A549 (cell line): ENCODE measurements around the gene SF3A1. TPM values are rescaled to one million over a fixed set of nuclear protein-coding genes. Genes with fewer than 3 reads are reported as not detected.

Experiments used
- ATAC-seq, 2 experiments: fragments of 200-7000 bp in 1 of 2; fragments of >200 bp in 1 of 2; cut with Nextera tagmentation in 1 of 2; cut with Tn5 transposase in 1 of 2; 3 replicates each; pipeline versions ENCODE4 v1.8.0 to v1.9.1; 2018 to 2020; ENCODE audit warnings: mild to moderate bottlenecking in 1 of 2, moderate library complexity in 1 of 2
- CTCF ChIA-PET: fragments of 300-600 bp; sonication (Branson Sonifier 250); formaldehyde crosslinking; extraction: SDS; loops from one replicate; lab custom pipeline; 2021; ENCODE audit warnings: antibody characterized with exemption, inconsistent platforms; lab: Yijun Ruan, JAX
- POLR2A ChIA-PET: fragments of 350-600 bp; formaldehyde crosslinking; extraction: SDS; loops from one replicate; lab custom pipeline; 2021; ENCODE audit warnings: antibody characterized with exemption, inconsistent platforms; lab: Yijun Ruan, JAX
- DNase-seq, 2 experiments: peaks; one replicate each; pipeline versions ENCODE4 v3.0.0 to v3.0.0-alpha.2; 2011 to 2016; ENCODE audit warnings: low read depth in 1 of 2, low spot score in 1 of 2
- FAIRE-seq: peaks from 2 replicates; lab custom pipeline; 2011; peaks lifted over from hg19 to GRCh38; lab: Jason Lieb, UNC
- H3K27ac ChIP-seq, 2 experiments: fragments of >200 bp; sonication (Bioruptor Twin); formaldehyde crosslinking; 3 replicates each; pipeline ENCODE4 v1.5.1; 2016 to 2017
- H3K4me1 ChIP-seq: fragments of >200 bp; sonication (Bioruptor Twin); formaldehyde crosslinking; 3 replicates; pipeline ENCODE4 v1.6.1; 2016
- H3K4me2 ChIP-seq: fragments of >200 bp; sonication (Bioruptor Twin); formaldehyde crosslinking; 3 replicates; pipeline ENCODE4 v1.6.1; 2016
- H3K4me3 ChIP-seq: fragments of >200 bp; sonication (Bioruptor Twin); formaldehyde crosslinking; 3 replicates; pipeline ENCODE4 v1.5.1; 2016
- H3K9me3 ChIP-seq: fragments of >200 bp; sonication (Bioruptor Twin); formaldehyde crosslinking; 3 replicates; pipeline ENCODE4 v1.6.1; 2016
- BCL3 ChIP-seq: fragments of >200 bp; sonication (Bioruptor Twin); formaldehyde crosslinking; IDR thresholded peaks from 3 replicates; pipeline ENCODE4 v1.6.1; 2016
- CBX2 ChIP-seq: fragments of 200-600 bp; sonication (generic); IDR thresholded peaks from 2 replicates; pipeline ENCODE4 v1.6.1; 2016; ENCODE audit warnings: low read depth, mild to moderate bottlenecking, borderline replicate concordance
- CHD4 ChIP-seq: fragments of 200-600 bp; sonication (generic); IDR thresholded peaks from 2 replicates; pipeline ENCODE4 v1.6.1; 2016; ENCODE audit warnings: antibody characterized with exemption, mild to moderate bottlenecking, borderline replicate concordance
- ESRRA ChIP-seq: fragments of 150-350 bp; IDR thresholded peaks from 2 replicates; pipeline ENCODE4 v1.6.1; 2014; ENCODE audit warnings: mild to moderate bottlenecking, low read length, borderline replicate concordance
- FOSL2 ChIP-seq, 2 experiments: fragments of 450-650 bp in 1 of 2; fragments of >200 bp in 1 of 2; sonication (Bioruptor Twin) in 1 of 2; formaldehyde crosslinking; IDR thresholded peaks; 2 replicates each; pipeline versions ENCODE4 v1.5.0 to v1.6.1; 2016 to 2020; ENCODE audit warnings: mild to moderate bottlenecking in 1 of 2, moderate library complexity in 1 of 2
- HEYL ChIP-seq: fragments of 250-450 bp; sonication (Bioruptor Pico); IDR thresholded peaks from 2 replicates; pipeline ENCODE4 v1.8.0; 2021; ENCODE audit warnings: mild to moderate bottlenecking, moderate library complexity
- JUNB ChIP-seq: fragments of >200 bp; sonication (Bioruptor Twin); formaldehyde crosslinking; IDR thresholded peaks from 2 replicates; pipeline ENCODE4 v1.6.1; 2016
- KDM1A ChIP-seq: fragments of 200-600 bp; sonication (generic); IDR thresholded peaks from 2 replicates; pipeline ENCODE4 v1.6.1; 2016; ENCODE audit warnings: low read depth, mild to moderate bottlenecking
- MAZ ChIP-seq: fragments of 150-350 bp; IDR thresholded peaks from 2 replicates; pipeline ENCODE4 v1.6.1; 2014; ENCODE audit warnings: antibody characterized with exemption, low read depth, low read length, borderline replicate concordance
- MYC ChIP-seq: IDR thresholded peaks from 2 replicates; pipeline ENCODE4 v1.6.1; 2012; ENCODE audit warnings: mild to moderate bottlenecking, inconsistent platforms, low read length, improper control_type of control experiment, borderline replicate concordance
- PHF8 ChIP-seq: fragments of 200-600 bp; sonication (generic); IDR thresholded peaks from 2 replicates; pipeline ENCODE4 v1.6.1; 2016; ENCODE audit warnings: low read depth, mild to moderate bottlenecking, antibody characterized with exemption, moderate library complexity, borderline replicate concordance
- POLR2A ChIP-seq: IDR thresholded peaks from 2 replicates; pipeline ENCODE4 v1.6.1; 2012; ENCODE audit warnings: mild to moderate bottlenecking, low read length
- RNF2 ChIP-seq: fragments of 200-600 bp; sonication (generic); IDR thresholded peaks from 2 replicates; pipeline ENCODE4 v1.6.1; 2016; ENCODE audit warnings: low read depth, mild to moderate bottlenecking, antibody characterized with exemption, moderate library complexity, borderline replicate concordance
- SMC3 ChIP-seq: fragments of >200 bp; sonication (Bioruptor Twin); formaldehyde crosslinking; IDR thresholded peaks from 3 replicates; pipeline ENCODE4 v1.6.1; 2018; ENCODE audit warnings: inconsistent platforms
- USF2 ChIP-seq: fragments of 450-650 bp; IDR thresholded peaks from 2 replicates; pipeline ENCODE4 v1.6.1; 2014; ENCODE audit warnings: antibody characterized with exemption
- ZNF302 ChIP-seq: fragments of 250-450 bp; sonication (Bioruptor Pico); IDR thresholded peaks from 2 replicates; pipeline ENCODE4 v1.9.0; 2021; ENCODE audit warnings: inconsistent platforms, mild to moderate bottlenecking, moderate library complexity
- ZSCAN20 ChIP-seq: fragments of 250-450 bp; sonication (Bioruptor Pico); IDR thresholded peaks from 2 replicates; pipeline ENCODE4 v1.8.0; 2022; ENCODE audit warnings: mild to moderate bottlenecking, moderate library complexity
- WGBS: methylation state at CpG from one replicate; pipeline ENCODE4 v1.1.6; 2017; ENCODE audit errors: missing lambda C conversion rate; 5-methylcytosine and 5-hydroxymethylcytosine counted together
- polyA plus RNA-seq, 4 experiments: library from polyadenylated mRNA; depleted of rRNA in 3 of 4; stranded (reverse); fragments of >200 nt; fragmentation: RNase III in 1 of 4; extraction: RNeasy Plus Mini Kit Qiagen cat#74134 plus additional on column Dnase treatment in 1 of 4; gene quantifications; 2 replicates in 3 of 4; 3 replicates in 1 of 4; pipeline ENCODE4 v1.2.3, GENCODE V29; 2011 to 2017

The SF3A1 gene
- polyA plus RNA-seq, 2 of the 4 experiments (the other 2 are of a cell fraction): 47.0 to 57.9 TPM

- peaks cover 26% of the 10 kb centered on the region for H3K4me1 ChIP-seq
- H3K4me3 ChIP-seq: no peak overlapping the region
- peak overlapping the region in 1 of 2 experiments; percentile 92; a peak in 3 of 6 replicates for H3K27ac ChIP-seq
- no peak for TF ChIP-seq FOSL2 (IDR thresholded peaks at IDR 0.05)
- no peak for TF ChIP-seq FOSL2 (CRISPR knock-in tag; IDR thresholded peaks at IDR 0.05)
- no peak for TF ChIP-seq CHD4
- TF ChIP-seq RNF2: no peak
- no peak for TF ChIP-seq KDM1A
- no peak for TF ChIP-seq POLR2A
- TF ChIP-seq ZSCAN20 (CRISPR knock-in tag): no peak
- TF ChIP-seq, all 56 proteins: peak for 0
- DNase-seq (no peak), ATAC-seq (no peak), FAIRE-seq (no peak)
- 81% methylated on average over 9 of the region's 9 CpGs for WGBS
- CTCF ChIA-PET: interaction anchor here (5.5 kb wide), 1 partner anchor 20 kb away, joined by 34 read pairs; no protein-coding TSS in a partner anchor
- POLR2A ChIA-PET: no interaction called here
- Histone ChIP-seq H3K9me3 (no peaks in the 10 kb centered on the region), H3K4me2 (no peak overlapping the region)
These were observed 72.5 kb downstream of the SF3A1 start for GRCh38 chr22:30284172-30284571.

GRCh38 chr22:30283342-30283741 lies 73.4 kb downstream of the SF3A1 start:
- ChIA-PET CTCF (interaction anchor here (5.5 kb wide), 1 partner anchor 20 kb away, joined by 34 read pairs; no protein-coding TSS in a partner anchor), POLR2A (no interaction called here)
- FAIRE-seq: no peak
- no peak overlapping the region for H3K4me3 ChIP-seq
- TF ChIP-seq USF2 (no peak), ESRRA (no peak), JUNB (no peak), SMC3 (no peak), PHF8 (no peak)
- WGBS: 100% methylated on average over 1 of the region's 4 CpGs
- H3K9me3 ChIP-seq: no peaks in the 10 kb centered on the region
- peaks cover 25% of the 10 kb centered on the region for H3K4me1 ChIP-seq
- ATAC-seq: no peak
- no peak for DNase-seq
- H3K4me2 ChIP-seq: no peak overlapping the region
- peak overlapping the region in 1 of 2 experiments; percentile 28; a peak in 2 of 6 replicates for H3K27ac ChIP-seq

- FAIRE-seq: no peak
- no peak overlapping the region for H3K4me3 ChIP-seq
- DNase-seq: no peak
- peak overlapping the region in 1 of 2 experiments; percentile 25; a peak in 1 of 6 replicates for H3K27ac ChIP-seq
- WGBS: 88% methylated on average over 3 of the region's 7 CpGs
- peaks cover 28% of the 10 kb centered on the region for H3K4me1 ChIP-seq
- ChIA-PET CTCF (interaction anchor here (5.5 kb wide), 1 partner anchor 19 kb away, joined by 34 read pairs; no protein-coding TSS in a partner anchor), POLR2A (no interaction called here)
- TF ChIP-seq ZNF302 (CRISPR knock-in tag) (no peak), SMC3 (no peak), CBX2 (no peak), POLR2A (no peak), BCL3 (no peak), MYC (no peak), RNF2 (no peak), FOSL2 (IDR thresholded peaks at IDR 0.05) (no peak), FOSL2 (CRISPR knock-in tag; IDR thresholded peaks at IDR 0.05) (no peak), MAZ (no peak), HEYL (CRISPR knock-in tag) (no peak), ESRRA (no peak)
- ATAC-seq: no peak
- no peak overlapping the region for H3K4me2 ChIP-seq
- no peaks in the 10 kb centered on the region for H3K9me3 ChIP-seq
These were observed 74.1 kb downstream of the SF3A1 start for GRCh38 chr22:30282616-30283046.

Other genes starting within 250 kb of the SF3A1 start
- gene LIF, start 110.1 kb downstream of the SF3A1 start, polyA plus RNA-seq (2011; rRNA removed): 54.5 and 64.7 TPM in 2 replicates
- 40.7 to 49.3 TPM (median 44.3 TPM) in 3 replicates for gene LIF, start 110.1 kb downstream of the SF3A1 start, polyA plus RNA-seq (2017; fragmentation: RNase III; extraction: RNeasy Plus Mini Kit Qiagen cat#74134 plus additional on column Dnase treatment)
- gene OSM, start 90.0 kb downstream of the SF3A1 start, polyA plus RNA-seq (2011; rRNA removed): not detected in 2 replicates
- gene OSM, start 90.0 kb downstream of the SF3A1 start, polyA plus RNA-seq (2017; fragmentation: RNase III; extraction: RNeasy Plus Mini Kit Qiagen cat#74134 plus additional on column Dnase treatment): not detected in 3 replicates
- gene CASTOR1, start 67.4 kb downstream of the SF3A1 start, polyA plus RNA-seq (2011; rRNA removed): 11.3 and 12.2 TPM in 2 replicates
- gene CASTOR1, start 67.4 kb downstream of the SF3A1 start, polyA plus RNA-seq (2017; fragmentation: RNase III; extraction: RNeasy Plus Mini Kit Qiagen cat#74134 plus additional on column Dnase treatment): 4.7 to 6.6 TPM (median 5.5 TPM) in 3 replicates
- gene TBC1D10A, start 30.0 kb downstream of the SF3A1 start, polyA plus RNA-seq (2011; rRNA removed): 5.4 and 5.8 TPM in 2 replicates
- gene TBC1D10A, start 30.0 kb downstream of the SF3A1 start, polyA plus RNA-seq (2017; fragmentation: RNase III; extraction: RNeasy Plus Mini Kit Qiagen cat#74134 plus additional on column Dnase treatment): 6.8 to 9.0 TPM (median 8.7 TPM) in 3 replicates
- gene CCDC157, start 113 bp upstream of the SF3A1 start, polyA plus RNA-seq (2011; rRNA removed): 1.4 and 2.1 TPM in 2 replicates
- gene CCDC157, start 113 bp upstream of the SF3A1 start, polyA plus RNA-seq (2017; fragmentation: RNase III; extraction: RNeasy Plus Mini Kit Qiagen cat#74134 plus additional on column Dnase treatment): 2.1 to 2.6 TPM (median 2.5 TPM) in 3 replicates
- 16.4 and 19.0 TPM in 2 replicates for gene RNF215, start 30.5 kb upstream of the SF3A1 start, polyA plus RNA-seq (2011; rRNA removed)
- 18.4 to 23.5 TPM (median 19.5 TPM) in 3 replicates for gene RNF215, start 30.5 kb upstream of the SF3A1 start, polyA plus RNA-seq (2017; fragmentation: RNase III; extraction: RNeasy Plus Mini Kit Qiagen cat#74134 plus additional on column Dnase treatment)
- gene SEC14L2, start 40.1 kb upstream of the SF3A1 start, polyA plus RNA-seq (2011; rRNA removed): 12.5 and 12.8 TPM in 2 replicates
- gene SEC14L2, start 40.1 kb upstream of the SF3A1 start, polyA plus RNA-seq (2017; fragmentation: RNase III; extraction: RNeasy Plus Mini Kit Qiagen cat#74134 plus additional on column Dnase treatment): 15.2 to 21.8 TPM (median 17.2 TPM) in 3 replicates
- gene MTFP1, start 68.9 kb upstream of the SF3A1 start, polyA plus RNA-seq (2011; rRNA removed): 23.8 and 24.9 TPM in 2 replicates
- gene MTFP1, start 68.9 kb upstream of the SF3A1 start, polyA plus RNA-seq (2017; fragmentation: RNase III; extraction: RNeasy Plus Mini Kit Qiagen cat#74134 plus additional on column Dnase treatment): 50.3 to 52.5 TPM (median 52.0 TPM) in 3 replicates
- 0.05 TPM in 1 of 2 replicates, not detected in the other for gene SEC14L3, start 115.1 kb upstream of the SF3A1 start, polyA plus RNA-seq (2011; rRNA removed)
- gene SEC14L3, start 115.1 kb upstream of the SF3A1 start, polyA plus RNA-seq (2017; fragmentation: RNase III; extraction: RNeasy Plus Mini Kit Qiagen cat#74134 plus additional on column Dnase treatment): 0.04 TPM in 1 of 3 replicates, not detected in the others
- 6.7 and 8.8 TPM in 2 replicates for gene SEC14L4, start 148.8 kb upstream of the SF3A1 start, polyA plus RNA-seq (2011; rRNA removed)
- gene SEC14L4, start 148.8 kb upstream of the SF3A1 start, polyA plus RNA-seq (2017; fragmentation: RNase III; extraction: RNeasy Plus Mini Kit Qiagen cat#74134 plus additional on column Dnase treatment): 7.7 to 10.0 TPM (median 9.3 TPM) in 3 replicates
- not detected in 2 replicates for gene SEC14L6, start 189.8 kb upstream of the SF3A1 start, polyA plus RNA-seq (2011; rRNA removed)
- gene SEC14L6, start 189.8 kb upstream of the SF3A1 start, polyA plus RNA-seq (2017; fragmentation: RNase III; extraction: RNeasy Plus Mini Kit Qiagen cat#74134 plus additional on column Dnase treatment): not detected in 3 replicates
- 8.7 and 10.8 TPM in 2 replicates for gene GAL3ST1, start 217.8 kb upstream of the SF3A1 start, polyA plus RNA-seq (2011; rRNA removed)
- gene GAL3ST1, start 217.8 kb upstream of the SF3A1 start, polyA plus RNA-seq (2017; fragmentation: RNase III; extraction: RNeasy Plus Mini Kit Qiagen cat#74134 plus additional on column Dnase treatment): 10.4 to 14.0 TPM (median 12.5 TPM) in 3 replicates
- 107 and 131 TPM in 2 replicates for gene PES1, start 235.0 kb upstream of the SF3A1 start, polyA plus RNA-seq (2011; rRNA removed)
- 111 to 116 TPM (median 111 TPM) in 3 replicates for gene PES1, start 235.0 kb upstream of the SF3A1 start, polyA plus RNA-seq (2017; fragmentation: RNase III; extraction: RNeasy Plus Mini Kit Qiagen cat#74134 plus additional on column Dnase treatment)